Endothelial cell of umbilical vein (primary cell): ENCODE results near the gene DIABLO. TPM values are rescaled to one million over a fixed set of nuclear protein-coding genes. Genes with fewer than 3 reads are reported as not detected.

Experiments
- BruUV-seq: library from RNA; stranded (reverse); fragments of 400-500 nt; replicated peaks from 2 replicates; lab custom pipeline; 2021; lab: Mats Ljungman, UMichigan
- CTCF ChIA-PET: fragments of 300-600, 350-600 bp; sonication (Branson Sonifier 250); formaldehyde crosslinking; loops from one replicate; lab custom pipeline; 2021; ENCODE audit warnings: antibody characterized with exemption, inconsistent platforms; lab: Charles Lee
- POLR2A ChIA-PET: fragments of 300-600, 350-600 bp; sonication (Branson Sonifier 250); formaldehyde crosslinking; loops from one replicate; lab custom pipeline; 2021; ENCODE audit warnings: antibody characterized with exemption, inconsistent platforms; lab: Charles Lee
- DNase-seq: peaks from one replicate; pipeline ENCODE4 v3.0.0-alpha.2; 2011; ENCODE audit warnings: low read depth, low spot score
- FAIRE-seq: peaks from 2 replicates; lab custom pipeline; 2011; peaks lifted over from hg19 to GRCh38; lab: Jason Lieb, UNC
- H2AFZ ChIP-seq: 2 replicates; pipeline ENCODE4 v1.6.0; 2012; ENCODE audit warnings: low read depth, low read length, control low read depth, inconsistent platforms
- H3K27ac ChIP-seq: 2 replicates; pipeline ENCODE4 v1.5.1; 2011; ENCODE audit warnings: low read depth, mild to moderate bottlenecking, control low read depth, low read length, moderate library complexity; ENCODE audit not compliant: insufficient read depth
- H3K27me3 ChIP-seq, 2 experiments: 2 replicates each; pipeline versions ENCODE4 v1.6.0 to v1.6.1; 2011; ENCODE audit warnings: low read length in 2 of 2, mixed read lengths in 1 of 2; ENCODE audit not compliant: control insufficient read depth in 2 of 2, insufficient read depth in 2 of 2
- H3K36me3 ChIP-seq, 2 experiments: 2 replicates in 1 of 2; 3 replicates in 1 of 2; pipeline ENCODE4 v1.5.1; 2011; ENCODE audit warnings: low read length in 2 of 2, mild to moderate bottlenecking in 1 of 2, moderate library complexity in 1 of 2; ENCODE audit not compliant: control insufficient read depth in 2 of 2, insufficient read depth in 2 of 2; ENCODE audit errors: extremely low read depth in 1 of 2
- H3K4me1 ChIP-seq: 3 replicates; pipeline ENCODE4 v1.5.1; 2011; ENCODE audit warnings: mild to moderate bottlenecking, low read length; ENCODE audit not compliant: control insufficient read depth, insufficient read depth; ENCODE audit errors: extremely low read depth
- H3K4me2 ChIP-seq: 2 replicates; pipeline ENCODE4 v1.6.1; 2011; ENCODE audit warnings: low read length, control low read depth, mixed read lengths; ENCODE audit not compliant: insufficient read depth
- H3K4me3 ChIP-seq, 3 experiments: fragments of 200-600 bp in 1 of 3; sonication (generic), shearing (Covaris generic) in 1 of 3; replicated peaks in 1 of 3; 2 replicates each; pipeline ENCODE4 v1.5.1; 2011 to 2016; ENCODE audit warnings: control low read depth in 3 of 3, low read length in 3 of 3, mild to moderate bottlenecking in 2 of 3, inconsistent platforms in 1 of 3, low read depth in 1 of 3, moderate library complexity in 1 of 3; ENCODE audit not compliant: insufficient read depth in 1 of 3
- H3K79me2 ChIP-seq: 2 replicates; pipeline ENCODE4 v1.6.0; 2012; ENCODE audit warnings: low read length, inconsistent platforms; ENCODE audit not compliant: control insufficient read depth, insufficient read depth
- H3K9ac ChIP-seq: replicated peaks from 2 replicates; pipeline ENCODE3; 2011; ENCODE audit warnings: low read length, control low read depth; ENCODE audit not compliant: insufficient read depth; ENCODE audit errors: extremely low read depth
- H3K9me1 ChIP-seq: replicated peaks from 3 replicates; pipeline ENCODE4 v1.6.0; 2011; ENCODE audit warnings: mild to moderate bottlenecking, low read length; ENCODE audit not compliant: control insufficient read depth, insufficient read depth; ENCODE audit errors: extremely low read depth
- H3K9me3 ChIP-seq: replicated peaks from 2 replicates; pipeline ENCODE4 v1.5.1; 2012; ENCODE audit warnings: low read length, inconsistent platforms; ENCODE audit not compliant: control insufficient read depth, insufficient read depth
- H4K20me1 ChIP-seq: replicated peaks from 2 replicates; pipeline ENCODE3; 2011; ENCODE audit warnings: mild to moderate bottlenecking, low read length; ENCODE audit not compliant: control insufficient read depth, insufficient read depth; ENCODE audit errors: extremely low read depth
- CTCF ChIP-seq, 2 donors: IDR thresholded peaks; 1 replicate in 1 of 2; 2 replicates in 1 of 2; pipeline ENCODE4 v1.5.1; 2011; ENCODE audit warnings: low read length in 2 of 2, mild to moderate bottlenecking in 2 of 2, moderate library complexity in 2 of 2, control low read depth in 1 of 2, inconsistent platforms in 1 of 2, low read depth in 1 of 2; ENCODE audit not compliant: insufficient read depth in 1 of 2; ENCODE audit errors: extremely low read depth in 1 of 2
- EZH2 ChIP-seq: IDR thresholded peaks from 2 replicates; pipeline ENCODE4 v1.6.1; 2012; ENCODE audit warnings: borderline replicate concordance, low read depth, mild to moderate bottlenecking, moderate library complexity, low read length, inconsistent platforms; ENCODE audit not compliant: severe bottlenecking
- FOS ChIP-seq: IDR thresholded peaks from 2 replicates; pipeline ENCODE4 v1.6.1; 2011; ENCODE audit warnings: mild to moderate bottlenecking, low read length, moderate library complexity, borderline replicate concordance; ENCODE audit not compliant: insufficient read depth
- GATA2 ChIP-seq: IDR thresholded peaks from 2 replicates; pipeline ENCODE4 v1.7.0; 2011; ENCODE audit warnings: low read depth, mild to moderate bottlenecking, moderate library complexity, mixed read lengths, low read length; ENCODE audit not compliant: insufficient read length, insufficient read depth
- JUN ChIP-seq: IDR thresholded peaks from 2 replicates; pipeline ENCODE4 v1.6.1; 2011; ENCODE audit warnings: borderline replicate concordance, low read depth; ENCODE audit not compliant: insufficient read length, insufficient read depth
- MAX ChIP-seq: IDR thresholded peaks from 2 replicates; pipeline ENCODE4 v1.6.1; 2011; ENCODE audit not compliant: insufficient read depth, insufficient read length
- MYC ChIP-seq: IDR thresholded peaks from one replicate; pipeline ENCODE4 v1.6.1; 2011; ENCODE audit warnings: mild to moderate bottlenecking, low read depth, low read length
- POLR2A ChIP-seq: IDR thresholded peaks from 2 replicates; pipeline ENCODE4 v1.6.1; 2012; ENCODE audit warnings: low read depth, mild to moderate bottlenecking, control low read depth, low read length
- POLR2AphosphoS5 ChIP-seq: IDR thresholded peaks from 2 replicates; pipeline ENCODE4 v1.6.1; 2012; ENCODE audit warnings: low read depth, mild to moderate bottlenecking, control low read depth, low read length, moderate library complexity; ENCODE audit not compliant: insufficient read depth
- dilution Hi-C: fragments of 300-500 bp; cut with MboI; formaldehyde crosslinking; loops from one replicate; pipeline ENCODE4 v1.15.0; 2019; ENCODE audit warnings: low sequenced_read_pairs; ENCODE audit not compliant: extremely low pct_ligation_motif_present
- intact Hi-C: fragments of 100-400 bp; cut with micrococcal nuclease; formaldehyde crosslinking; loops from one replicate; pipeline ENCODE4 v1.10.0; 2022
- polyA plus RNA-seq, 4 experiments: library from polyadenylated mRNA; depleted of rRNA in 3 of 4; stranded (reverse) in 3 of 4; unstranded in 1 of 4; fragments of >200 nt; gene quantifications; 2 replicates each; pipeline versions ENCODE4 v1.2.1 to v1.2.3, GENCODE V29; 2011 to 2012; ENCODE audit warnings: missing spikeins in 1 of 4
- total RNA-seq: library from RNA; stranded (reverse); gene quantifications from 2 replicates; pipeline ENCODE4 v1.2.3, GENCODE V29; 2021

The DIABLO gene
- total and polyA plus RNA-seq, 2 donors (not counting 3 experiments of a cell fraction or from before 2014, with no cell fraction given) = 49.9 to 55.4 TPM

GRCh38 chr12:122189626-122190475, 36.0 kb downstream of the DIABLO start:
- Histone ChIP-seq H4K20me1 (no peaks in the 10 kb centered on the region), H3K79me2 (no peaks in the 10 kb centered on the region), H2AFZ (no peak overlapping the region), H3K36me3 (no peaks in the 10 kb centered on the region), H3K27ac (no peak overlapping the region), H3K27me3 (no peaks in the 10 kb centered on the region), H3K4me2 (no peak overlapping the region), H3K9me3 (no peaks in the 10 kb centered on the region), H3K4me3 (no peak overlapping the region), H3K4me1 (no peaks in the 10 kb centered on the region), H3K9ac (no peak overlapping the region), H3K9me1 (no peaks in the 10 kb centered on the region)
- DNase-seq (no peak), FAIRE-seq (no peak)
- no TSS peak for BruUV-seq
- ChIA-PET CTCF (interaction anchor here (1.0 to 6.1 kb wide), 10 partner anchors 23 to 135 kb away, joined by 3 to 115 read pairs (median 8); no protein-coding TSS in a partner anchor), POLR2A (no interaction called here)
- TF ChIP-seq FOS (no peak), MYC (no peak), EZH2 (no peak), MAX (no peak), POLR2AphosphoS5 (no peak), JUN (no peak), POLR2A (no peak), CTCF (IDR thresholded peaks at IDR 0.05; ENCODE audit: extremely low read depth in 1 of 2, insufficient read depth in 1 of 2, low read depth in 1 of 2, low read length in 2 of 2) (no peak), GATA2 (no peak)
- intact Hi-C loops = no loop called here
- dilution Hi-C loops = no loop called here
